ENCODE data around the gene NR0B2.

DNA sequence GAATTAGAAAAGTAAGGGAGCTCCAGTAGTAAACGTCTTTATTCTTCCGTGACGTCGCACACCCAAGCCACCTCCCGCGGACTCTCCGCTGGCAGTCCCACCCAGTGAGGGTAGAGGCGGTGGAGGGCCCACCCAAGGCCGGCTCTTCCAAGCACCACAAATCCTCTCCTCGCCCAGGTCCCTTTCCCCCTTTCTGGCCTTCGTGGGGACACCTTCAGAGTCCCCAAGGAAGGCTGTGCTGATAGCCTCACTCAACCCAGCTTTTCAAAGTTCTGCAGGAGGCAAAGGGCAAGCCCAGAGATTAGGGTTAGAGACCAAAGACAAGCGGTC lies 23.3 kb downstream of the NR0B2 start:
- TF ChIP-seq, protein P1, sequence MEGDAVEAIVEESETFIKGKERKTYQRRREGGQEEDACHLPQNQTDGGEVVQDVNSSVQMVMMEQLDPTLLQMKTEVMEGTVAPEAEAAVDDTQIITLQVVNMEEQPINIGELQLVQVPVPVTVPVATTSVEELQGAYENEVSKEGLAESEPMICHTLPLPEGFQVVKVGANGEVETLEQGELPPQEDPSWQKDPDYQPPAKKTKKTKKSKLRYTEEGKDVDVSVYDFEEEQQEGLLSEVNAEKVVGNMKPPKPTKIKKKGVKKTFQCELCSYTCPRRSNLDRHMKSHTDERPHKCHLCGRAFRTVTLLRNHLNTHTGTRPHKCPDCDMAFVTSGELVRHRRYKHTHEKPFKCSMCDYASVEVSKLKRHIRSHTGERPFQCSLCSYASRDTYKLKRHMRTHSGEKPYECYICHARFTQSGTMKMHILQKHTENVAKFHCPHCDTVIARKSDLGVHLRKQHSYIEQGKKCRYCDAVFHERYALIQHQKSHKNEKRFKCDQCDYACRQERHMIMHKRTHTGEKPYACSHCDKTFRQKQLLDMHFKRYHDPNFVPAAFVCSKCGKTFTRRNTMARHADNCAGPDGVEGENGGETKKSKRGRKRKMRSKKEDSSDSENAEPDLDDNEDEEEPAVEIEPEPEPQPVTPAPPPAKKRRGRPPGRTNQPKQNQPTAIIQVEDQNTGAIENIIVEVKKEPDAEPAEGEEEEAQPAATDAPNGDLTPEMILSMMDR (IDR thresholded peaks at IDR 0.05; ENCODE audit: insufficient read depth, low read depth, low read length) = no peak
- TF ChIP-seq EZH2 (IDR thresholded peaks at IDR 0.05; ENCODE audit: insufficient read depth, low read length) = no peak

Measured in astrocyte (in vitro differentiated cells and primary cell).